Measurements from ENCODE around the gene SDK2. TPM values are rescaled to one million over a fixed set of nuclear protein-coding genes. Genes with fewer than 3 reads are reported as not detected.

Gene SDK2
- total and polyA plus RNA-seq, 2 experiments from 2014 or later = 0.74 to 5.1 TPM

GRCh38 chr17:73533127-73533526 is 111.1 kb downstream of the SDK2 start:
- TF ChIP-seq, protein P1, sequence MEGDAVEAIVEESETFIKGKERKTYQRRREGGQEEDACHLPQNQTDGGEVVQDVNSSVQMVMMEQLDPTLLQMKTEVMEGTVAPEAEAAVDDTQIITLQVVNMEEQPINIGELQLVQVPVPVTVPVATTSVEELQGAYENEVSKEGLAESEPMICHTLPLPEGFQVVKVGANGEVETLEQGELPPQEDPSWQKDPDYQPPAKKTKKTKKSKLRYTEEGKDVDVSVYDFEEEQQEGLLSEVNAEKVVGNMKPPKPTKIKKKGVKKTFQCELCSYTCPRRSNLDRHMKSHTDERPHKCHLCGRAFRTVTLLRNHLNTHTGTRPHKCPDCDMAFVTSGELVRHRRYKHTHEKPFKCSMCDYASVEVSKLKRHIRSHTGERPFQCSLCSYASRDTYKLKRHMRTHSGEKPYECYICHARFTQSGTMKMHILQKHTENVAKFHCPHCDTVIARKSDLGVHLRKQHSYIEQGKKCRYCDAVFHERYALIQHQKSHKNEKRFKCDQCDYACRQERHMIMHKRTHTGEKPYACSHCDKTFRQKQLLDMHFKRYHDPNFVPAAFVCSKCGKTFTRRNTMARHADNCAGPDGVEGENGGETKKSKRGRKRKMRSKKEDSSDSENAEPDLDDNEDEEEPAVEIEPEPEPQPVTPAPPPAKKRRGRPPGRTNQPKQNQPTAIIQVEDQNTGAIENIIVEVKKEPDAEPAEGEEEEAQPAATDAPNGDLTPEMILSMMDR (conservative IDR thresholded peaks at IDR 0.05; ENCODE audit: low read depth in 2 of 2) = no peak
- TF ChIP-seq REST (IDR thresholded peaks at IDR 0.05; ENCODE audit: unreplicated experiment) (no peak), ZNF462 (CRISPR knock-in tag; IDR thresholded peaks at IDR 0.05) (no peak), ZNF331 (CRISPR knock-in tag; IDR thresholded peaks at IDR 0.05; ENCODE audit: low read depth) (no peak), POLR2AphosphoS5 (IDR thresholded peaks at IDR 0.05; ENCODE audit: low read depth) (no peak), EZH2phosphoT487 (IDR thresholded peaks at IDR 0.05; ENCODE audit: unreplicated experiment) (no peak)
- TF ChIP-seq, protein P2, sequence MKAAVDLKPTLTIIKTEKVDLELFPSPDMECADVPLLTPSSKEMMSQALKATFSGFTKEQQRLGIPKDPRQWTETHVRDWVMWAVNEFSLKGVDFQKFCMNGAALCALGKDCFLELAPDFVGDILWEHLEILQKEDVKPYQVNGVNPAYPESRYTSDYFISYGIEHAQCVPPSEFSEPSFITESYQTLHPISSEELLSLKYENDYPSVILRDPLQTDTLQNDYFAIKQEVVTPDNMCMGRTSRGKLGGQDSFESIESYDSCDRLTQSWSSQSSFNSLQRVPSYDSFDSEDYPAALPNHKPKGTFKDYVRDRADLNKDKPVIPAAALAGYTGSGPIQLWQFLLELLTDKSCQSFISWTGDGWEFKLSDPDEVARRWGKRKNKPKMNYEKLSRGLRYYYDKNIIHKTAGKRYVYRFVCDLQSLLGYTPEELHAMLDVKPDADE (IDR thresholded peaks at IDR 0.05) = no peak
- Mint-ChIP-seq H3K4me3 (no peak overlapping the region), H3K27ac (no peak overlapping the region), H3K27me3 (ENCODE audit: insufficient read depth, low read depth, poor library complexity) (peaks cover 13% of the 10 kb centered on the region), H3K36me3 (ENCODE audit: low read depth) (no peaks in the 10 kb centered on the region), H3K9me3 (no peaks in the 10 kb centered on the region), H3K4me1 (peaks cover 28% of the 10 kb centered on the region)
- no peak overlapping the region for H3K4me3 ChIP-seq
- H2AFZ ChIP-seq = no peak overlapping the region
- H3F3A ChIP-seq (replicated peaks; ENCODE audit: low read depth) = no peaks in the 10 kb centered on the region
- ATAC-seq = no peak
- H3K4me2 ChIP-seq = no peak overlapping the region
- no peaks in the 10 kb centered on the region for H3K36me3 ChIP-seq (ENCODE audit: insufficient read depth)
- no peaks in the 10 kb centered on the region for H3K79me2 ChIP-seq (replicated peaks; ENCODE audit: insufficient read depth)
- no peaks in the 10 kb centered on the region for H3K9me2 ChIP-seq (ENCODE audit: insufficient read depth)
- no peaks in the 10 kb centered on the region for H3K27me3 ChIP-seq (ENCODE audit: insufficient read depth)
- peaks cover 8% of the 10 kb centered on the region; the same call in 1 of the 2 replicates for H3K4me1 ChIP-seq (ENCODE audit: insufficient read depth)
- no peak overlapping the region for H3K27ac ChIP-seq (ENCODE audit: low read depth)
- H4K20me1 ChIP-seq (replicated peaks; ENCODE audit: insufficient read depth) = no peaks in the 10 kb centered on the region
- DNase-seq (ENCODE audit: low spot score) = no peak
